Measurements from ENCODE around the gene XXYLT1.
A peak's percentile ranks its signal among the peaks of the same experiment; 100 is the strongest.

XXYLT1 gene

DNA sequence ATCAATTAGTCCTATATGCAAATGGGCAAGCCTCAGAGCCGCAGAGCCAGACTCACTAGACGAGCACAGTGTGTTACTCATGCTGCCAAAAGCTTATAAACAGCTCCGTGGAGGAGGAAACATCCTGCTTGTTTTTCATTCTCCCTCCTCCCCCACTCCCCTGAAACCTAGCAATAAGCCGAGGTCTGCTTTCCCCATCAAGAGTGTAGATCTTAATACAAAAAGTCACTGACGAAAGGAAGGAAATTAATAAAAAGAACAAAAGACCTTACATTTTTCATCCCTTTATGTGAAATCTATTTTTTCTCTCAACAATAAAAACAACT lies 88.5 kb downstream of the XXYLT1 start:
- DNase-seq: peak; percentile 19

- DNase-seq: no peak
Observed at GRCh38 chr3:195181741-195182469, 89.1 kb downstream of the XXYLT1 start.

GRCh38 chr3:195181113-195181498 lies 89.9 kb downstream of the XXYLT1 start:
- DNase-seq: no peak

DNA sequence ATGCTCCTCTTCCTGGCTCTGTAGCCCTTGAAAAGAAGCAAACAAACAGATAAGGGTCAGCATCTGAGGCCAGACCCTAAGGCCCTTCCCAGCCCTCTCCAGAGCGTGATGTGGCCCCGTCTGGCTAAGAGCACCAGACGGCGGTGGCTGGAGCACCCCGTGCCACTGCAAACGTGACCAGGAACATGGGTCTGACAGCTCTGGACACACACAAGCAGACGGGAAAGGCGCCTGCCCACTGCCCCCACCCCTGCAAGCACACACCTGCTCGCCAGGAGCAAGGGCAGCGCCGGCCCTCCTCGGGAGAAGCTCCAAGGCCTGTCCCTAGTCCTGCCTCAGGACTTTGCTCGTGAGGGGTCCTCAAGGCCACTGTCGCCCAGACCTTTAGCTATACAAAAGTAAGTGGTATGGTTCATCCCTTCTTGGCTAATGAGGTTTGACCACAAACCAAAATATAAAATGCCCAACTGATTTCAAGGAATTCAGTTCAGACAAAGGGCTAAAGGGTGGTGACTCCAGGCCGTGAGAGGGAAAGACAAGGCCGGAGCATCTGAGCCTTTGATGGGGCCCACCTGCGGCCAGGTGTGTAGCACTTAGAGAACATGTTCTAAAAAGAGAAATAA lies 90.4 kb downstream of the XXYLT1 start:
- no peak for DNase-seq

DNA sequence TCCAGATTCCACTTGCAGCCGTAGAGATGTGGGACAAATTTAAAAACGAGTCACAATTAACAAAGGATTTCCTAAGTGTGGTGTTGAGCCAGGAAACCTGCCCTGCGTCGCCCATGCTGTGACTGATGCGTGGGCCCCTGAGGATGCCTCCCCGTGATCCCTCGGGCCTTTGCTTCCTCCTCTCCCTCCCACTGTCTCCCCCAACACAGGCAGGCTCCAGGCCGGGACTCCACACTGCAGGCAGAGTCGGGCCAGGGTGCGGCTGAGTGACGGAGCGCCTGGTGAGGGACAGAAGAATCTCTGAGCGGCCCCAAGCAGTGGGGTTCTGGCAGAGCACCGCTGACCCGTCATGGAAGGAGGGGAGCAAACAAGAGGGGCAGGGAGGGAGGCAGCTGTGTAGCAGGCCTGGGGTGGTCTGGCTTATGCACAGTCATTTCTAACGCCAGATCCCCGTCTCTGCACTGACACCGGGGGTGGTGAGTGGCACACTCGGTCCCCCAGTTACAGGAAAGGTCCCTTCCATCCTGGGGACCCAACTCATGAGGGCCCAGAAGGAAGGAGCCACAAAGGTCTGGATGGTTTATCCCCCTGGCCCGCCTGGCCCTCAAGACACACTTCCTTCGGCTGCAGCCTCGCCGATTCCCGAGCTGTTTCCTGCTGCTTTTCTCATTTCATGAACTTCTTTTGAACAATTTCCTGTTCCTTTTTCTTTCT lies 91.0 kb downstream of the XXYLT1 start:
- no peak for DNase-seq

- no peak for DNase-seq
Observed at GRCh38 chr3:195178124-195178910, 92.6 kb downstream of the XXYLT1 start.

GRCh38 chr3:195177422-195178123 lies 93.4 kb downstream of the XXYLT1 start:
- no peak for DNase-seq

GRCh38 chr3:195176776-195177175 lies 94.2 kb downstream of the XXYLT1 start:
- DNase-seq: no peak

DNA sequence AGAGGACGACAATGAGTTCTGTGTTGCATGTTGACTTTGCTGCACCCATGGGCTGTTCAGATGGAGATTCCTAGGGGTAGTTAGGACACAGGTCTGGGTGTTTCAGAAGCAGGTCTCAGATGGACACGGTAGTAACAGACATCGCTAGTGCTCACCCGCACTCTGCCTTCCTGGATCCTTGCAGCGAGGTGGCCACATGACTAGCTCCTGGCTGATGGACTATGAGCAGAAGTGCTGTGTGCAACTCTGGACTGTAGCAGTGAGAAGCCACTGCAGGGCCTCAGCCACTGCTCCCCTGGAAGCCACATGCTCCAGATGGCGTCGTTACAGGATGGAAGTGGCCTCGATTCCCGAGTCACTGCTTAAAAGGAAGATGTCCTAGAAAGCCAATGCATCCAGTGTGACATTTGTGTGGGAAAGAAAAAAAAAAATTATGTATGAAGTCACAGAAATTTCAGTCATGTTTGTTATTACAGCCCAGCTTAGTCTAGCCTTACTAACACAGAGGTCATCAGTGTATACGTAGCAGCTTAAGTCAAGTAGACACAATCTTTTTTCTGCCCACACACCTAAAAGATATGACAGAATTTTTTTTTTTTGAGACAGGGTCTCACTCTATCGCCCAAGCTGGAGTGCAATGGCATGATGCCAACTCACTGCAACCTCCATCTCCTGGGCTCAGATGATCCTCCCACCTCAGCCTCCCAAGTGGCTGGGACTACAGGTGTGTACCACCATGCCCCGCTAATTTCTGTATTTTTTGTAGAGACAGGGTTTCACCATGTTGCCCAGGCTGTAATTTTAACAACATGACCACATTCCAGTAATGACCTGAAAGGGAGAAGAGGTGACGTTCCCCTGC lies 95.3 kb downstream of the XXYLT1 start:
- DNase-seq: no peak

- DNase-seq: no peak
Observed at GRCh38 chr3:195175076-195175475, 95.9 kb downstream of the XXYLT1 start.

DNA sequence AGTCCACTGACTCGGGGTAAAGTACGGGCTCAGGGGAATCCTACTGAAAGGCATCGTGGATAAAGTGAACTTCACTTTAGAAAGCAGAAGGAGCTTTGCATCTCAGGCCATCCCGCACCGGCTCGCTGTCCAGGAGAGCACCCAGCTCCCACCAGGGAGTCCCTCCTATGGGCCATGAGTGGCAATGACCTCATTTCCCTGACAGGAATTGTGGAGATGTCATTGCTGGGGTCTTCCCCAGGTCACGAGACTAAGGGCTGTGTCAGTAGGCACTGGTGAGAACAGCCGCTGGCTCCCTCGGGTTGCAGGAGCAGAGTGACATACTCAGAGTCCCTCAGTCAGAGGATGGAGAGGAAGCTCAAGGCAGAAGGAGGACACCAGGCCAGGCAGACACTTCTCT lies 97.3 kb downstream of the XXYLT1 start:
- DNase-seq: no peak

GRCh38 chr3:195172896-195173295 lies 98.1 kb downstream of the XXYLT1 start:
- no peak for DNase-seq

GRCh38 chr3:195172039-195172684 lies 98.8 kb downstream of the XXYLT1 start:
- no peak for DNase-seq

GRCh38 chr3:195171093-195171873 lies 99.7 kb downstream of the XXYLT1 start:
- no peak for DNase-seq

DNA sequence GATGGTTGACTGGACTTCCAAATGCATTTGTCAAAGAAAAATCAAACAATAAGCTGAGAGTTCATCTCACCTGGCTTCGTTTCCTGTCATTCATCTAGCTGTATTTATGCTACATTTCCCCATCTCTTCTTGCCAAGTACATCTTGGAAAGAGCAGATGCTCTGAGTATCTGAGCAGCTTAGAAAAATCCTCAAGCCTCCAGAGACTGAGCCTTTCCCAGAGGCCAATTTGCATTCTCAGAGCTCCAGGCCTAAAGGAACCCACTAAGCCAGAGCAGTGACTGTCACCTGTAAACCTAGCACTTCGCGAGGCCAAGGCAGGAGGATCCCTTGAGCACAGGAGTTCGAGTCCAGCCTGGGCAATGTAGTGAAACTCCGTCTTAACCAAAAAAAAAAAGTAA lies 100.5 kb downstream of the XXYLT1 start:
- DNase-seq: no peak

DNA sequence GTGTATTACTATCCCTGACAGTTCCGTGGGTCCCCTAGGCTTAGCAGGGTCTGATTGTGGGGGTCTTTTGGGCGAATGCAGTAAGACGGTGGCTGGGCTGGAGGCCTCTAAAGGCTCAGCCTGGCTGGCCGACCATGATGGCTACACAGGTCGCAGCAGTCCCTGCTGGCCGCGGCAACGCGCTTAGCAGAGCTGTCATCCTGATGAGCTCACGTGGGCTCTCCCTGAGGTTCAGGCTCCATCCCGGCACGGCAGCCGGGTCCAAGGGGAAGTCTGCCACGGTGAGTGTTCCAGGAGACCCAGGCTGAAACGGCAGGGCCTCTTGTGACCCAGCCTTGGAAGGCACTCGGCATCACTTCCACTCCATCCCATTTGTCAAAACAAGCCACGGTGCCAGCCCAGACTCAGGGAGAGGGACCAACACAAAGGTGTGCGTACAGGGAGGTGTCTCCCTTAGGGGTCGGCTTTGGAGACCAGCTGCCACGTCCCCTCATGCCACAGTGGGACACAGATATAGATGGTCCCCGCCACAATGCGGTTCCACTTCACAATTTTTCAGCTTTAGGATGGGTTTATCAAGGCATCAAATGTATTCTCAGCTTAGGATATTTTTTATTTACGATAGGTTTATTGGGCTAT lies 101.8 kb downstream of the XXYLT1 start:
- no peak for DNase-seq

DNA sequence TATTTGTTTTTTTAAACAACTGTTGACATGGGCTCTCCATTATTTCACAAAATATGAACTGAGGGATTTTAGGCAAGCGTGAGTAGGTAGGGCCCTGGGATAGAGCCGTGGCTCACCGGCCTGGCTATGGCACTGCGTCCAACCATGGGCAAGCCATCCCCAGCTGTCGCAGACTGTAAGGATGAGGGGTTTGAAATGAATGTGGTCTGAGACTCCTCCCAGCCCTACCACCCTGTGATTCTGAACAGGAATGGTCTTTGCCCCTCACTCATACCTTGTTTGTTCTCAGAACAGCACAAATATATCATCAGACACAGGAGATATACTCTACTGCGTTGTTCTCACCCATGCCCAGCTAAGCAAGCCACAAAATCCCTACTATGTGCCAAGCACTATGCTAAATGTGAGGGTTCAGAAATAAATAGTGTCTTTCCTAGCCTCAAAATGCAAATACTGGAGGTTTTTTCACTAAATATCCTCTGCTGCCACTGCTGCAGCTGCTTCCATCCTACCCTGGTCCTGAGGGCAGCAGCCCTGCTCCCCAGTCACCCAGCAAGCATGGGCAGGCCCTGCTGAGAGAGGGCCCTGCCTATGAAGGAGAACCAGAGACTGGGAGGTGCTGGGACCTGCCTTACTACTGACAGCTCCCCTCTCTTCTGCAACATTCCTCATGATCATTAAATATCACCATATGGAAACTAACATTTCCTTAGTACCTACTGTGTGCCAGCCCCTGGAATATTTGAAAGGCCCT lies 102.8 kb downstream of the XXYLT1 start:
- no peak for DNase-seq

DNA sequence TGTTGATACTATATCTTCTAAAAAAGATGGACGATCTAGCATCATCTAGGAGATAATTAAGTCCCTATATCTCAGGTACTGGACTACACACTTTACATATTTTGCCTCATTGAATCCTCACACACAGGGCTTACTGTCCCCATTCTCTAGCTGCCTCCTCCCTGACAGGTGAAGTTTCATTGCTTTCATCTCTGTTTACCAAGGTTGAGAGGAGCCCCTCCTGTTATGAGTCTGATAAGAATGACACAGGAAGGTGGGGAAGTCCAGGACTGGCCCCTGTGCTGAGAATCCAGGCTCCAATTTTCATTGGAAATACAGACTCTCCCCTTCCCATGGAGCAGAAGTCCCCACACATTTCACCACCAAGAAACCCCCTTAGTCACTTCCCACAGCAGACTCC lies 105.2 kb downstream of the XXYLT1 start:
- DNase-seq: no peak

DNA sequence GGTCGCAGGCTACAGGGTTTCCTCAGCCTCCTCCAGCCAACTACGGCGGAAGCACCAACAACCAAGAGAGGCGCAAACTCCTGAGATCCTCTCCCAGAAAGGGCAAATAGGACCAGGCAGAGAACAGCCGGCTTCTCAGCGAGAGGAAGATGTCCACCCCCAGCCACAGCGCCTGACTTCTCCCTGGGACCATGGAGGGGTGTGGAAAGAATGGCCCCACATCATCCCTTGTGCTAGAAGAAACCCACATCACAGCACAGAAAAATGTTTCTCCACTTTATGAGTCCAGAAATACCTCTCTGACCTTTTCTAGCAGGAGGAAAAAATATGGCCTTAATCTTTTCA lies 105.7 kb downstream of the XXYLT1 start:
- DNase-seq: no peak
